ENCODE data around the gene HBD. TPM values are rescaled to one million over a fixed set of nuclear protein-coding genes. Genes with fewer than 3 reads are reported as not detected.

The HBD gene
- total and polyA plus RNA-seq, 9 of the 15 experiments (the other 6 are each of a cell fraction or from before 2014, with no cell fraction given), result 11.8 to 169 (median 36.0) TPM

DNA sequence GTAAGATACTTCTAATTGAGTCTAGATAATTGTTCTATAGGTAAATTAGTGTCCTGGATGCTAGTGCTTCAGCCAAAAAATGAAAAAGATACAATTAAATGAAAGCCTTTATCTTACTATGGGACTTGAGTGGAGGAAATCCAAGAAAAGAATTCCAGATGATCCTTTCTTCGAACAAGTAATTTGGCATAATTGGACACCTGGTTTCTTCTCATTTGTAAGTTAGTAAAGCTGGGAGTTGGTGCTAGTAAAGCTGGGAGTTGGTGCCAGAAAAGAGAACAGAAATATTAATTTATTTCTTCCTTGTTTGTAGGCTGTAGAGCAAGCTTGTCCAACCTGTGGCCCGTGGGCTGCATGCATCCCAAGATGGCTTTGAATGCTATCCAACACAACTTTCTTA, 46.1 kb downstream of the HBD start:
- no peaks in the 10 kb centered on the region for H3K9me1 ChIP-seq (ENCODE audit: control insufficient read depth, insufficient read depth, low read length)
- in situ Hi-C loops (cut with MboI), result no loop called here
- no peak overlapping the region for H3K27ac ChIP-seq (ENCODE audit: extremely low read depth, low read depth, low read length)
- H3K9ac ChIP-seq (ENCODE audit: insufficient read depth in 1 of 2, low read depth in 2 of 2, low read length in 2 of 2), result no peak overlapping the region
- H3K4me3 ChIP-seq, result no peak overlapping the region
- H3K4me1 ChIP-seq (replicated peaks in 1 of 2; ENCODE audit: control insufficient read depth in 2 of 2, insufficient read depth in 2 of 2, low read length in 2 of 2), result no peaks in the 10 kb centered on the region
- H4K20me1 ChIP-seq (replicated peaks; ENCODE audit: control insufficient read depth, insufficient read depth, low read length), result no peaks in the 10 kb centered on the region
- BruUV-seq (replicated peaks), result no TSS peak
- ChIA-PET CTCF (ENCODE audit: low intra/inter-chr PET ratio) (no interaction called here), POLR2A (interaction anchor here (0.6 to 1.2 kb wide), 4 partner anchors 9 to 449 kb away, joined by 3 read pairs; no protein-coding TSS in a partner anchor)
- H3K79me2 ChIP-seq (ENCODE audit: control insufficient read depth, insufficient read depth, low read length), result no peaks in the 10 kb centered on the region
- peak overlapping the region; percentile 4; the same call in 1 of the 2 replicates for H2AFZ ChIP-seq (ENCODE audit: low read depth, low read length)
- H3K36me3 ChIP-seq (ENCODE audit: control insufficient read depth, insufficient read depth, low read length), result no peaks in the 10 kb centered on the region
- intact Hi-C loops (cut with micrococcal nuclease), result no loop called here
- DNase-seq (ENCODE audit: extremely low read depth in 1 of 4, low spot score in 3 of 4), result no peak
- 57% methylated on average over 2 of the region's 2 CpGs for WGBS (ENCODE audit: insufficient coverage, low coverage, missing lambda C conversion rate)
- FAIRE-seq, result no peak
- ATAC-seq, result no peak
- no peak overlapping the region for H3K4me2 ChIP-seq (ENCODE audit: insufficient read depth, low read length)
- H3K9me3 ChIP-seq (replicated peaks; ENCODE audit: control insufficient read depth, insufficient read depth, low read depth, low read length), result no peaks in the 10 kb centered on the region; the same call in 1 of the 2 replicates
- TF ChIP-seq, protein P1, sequence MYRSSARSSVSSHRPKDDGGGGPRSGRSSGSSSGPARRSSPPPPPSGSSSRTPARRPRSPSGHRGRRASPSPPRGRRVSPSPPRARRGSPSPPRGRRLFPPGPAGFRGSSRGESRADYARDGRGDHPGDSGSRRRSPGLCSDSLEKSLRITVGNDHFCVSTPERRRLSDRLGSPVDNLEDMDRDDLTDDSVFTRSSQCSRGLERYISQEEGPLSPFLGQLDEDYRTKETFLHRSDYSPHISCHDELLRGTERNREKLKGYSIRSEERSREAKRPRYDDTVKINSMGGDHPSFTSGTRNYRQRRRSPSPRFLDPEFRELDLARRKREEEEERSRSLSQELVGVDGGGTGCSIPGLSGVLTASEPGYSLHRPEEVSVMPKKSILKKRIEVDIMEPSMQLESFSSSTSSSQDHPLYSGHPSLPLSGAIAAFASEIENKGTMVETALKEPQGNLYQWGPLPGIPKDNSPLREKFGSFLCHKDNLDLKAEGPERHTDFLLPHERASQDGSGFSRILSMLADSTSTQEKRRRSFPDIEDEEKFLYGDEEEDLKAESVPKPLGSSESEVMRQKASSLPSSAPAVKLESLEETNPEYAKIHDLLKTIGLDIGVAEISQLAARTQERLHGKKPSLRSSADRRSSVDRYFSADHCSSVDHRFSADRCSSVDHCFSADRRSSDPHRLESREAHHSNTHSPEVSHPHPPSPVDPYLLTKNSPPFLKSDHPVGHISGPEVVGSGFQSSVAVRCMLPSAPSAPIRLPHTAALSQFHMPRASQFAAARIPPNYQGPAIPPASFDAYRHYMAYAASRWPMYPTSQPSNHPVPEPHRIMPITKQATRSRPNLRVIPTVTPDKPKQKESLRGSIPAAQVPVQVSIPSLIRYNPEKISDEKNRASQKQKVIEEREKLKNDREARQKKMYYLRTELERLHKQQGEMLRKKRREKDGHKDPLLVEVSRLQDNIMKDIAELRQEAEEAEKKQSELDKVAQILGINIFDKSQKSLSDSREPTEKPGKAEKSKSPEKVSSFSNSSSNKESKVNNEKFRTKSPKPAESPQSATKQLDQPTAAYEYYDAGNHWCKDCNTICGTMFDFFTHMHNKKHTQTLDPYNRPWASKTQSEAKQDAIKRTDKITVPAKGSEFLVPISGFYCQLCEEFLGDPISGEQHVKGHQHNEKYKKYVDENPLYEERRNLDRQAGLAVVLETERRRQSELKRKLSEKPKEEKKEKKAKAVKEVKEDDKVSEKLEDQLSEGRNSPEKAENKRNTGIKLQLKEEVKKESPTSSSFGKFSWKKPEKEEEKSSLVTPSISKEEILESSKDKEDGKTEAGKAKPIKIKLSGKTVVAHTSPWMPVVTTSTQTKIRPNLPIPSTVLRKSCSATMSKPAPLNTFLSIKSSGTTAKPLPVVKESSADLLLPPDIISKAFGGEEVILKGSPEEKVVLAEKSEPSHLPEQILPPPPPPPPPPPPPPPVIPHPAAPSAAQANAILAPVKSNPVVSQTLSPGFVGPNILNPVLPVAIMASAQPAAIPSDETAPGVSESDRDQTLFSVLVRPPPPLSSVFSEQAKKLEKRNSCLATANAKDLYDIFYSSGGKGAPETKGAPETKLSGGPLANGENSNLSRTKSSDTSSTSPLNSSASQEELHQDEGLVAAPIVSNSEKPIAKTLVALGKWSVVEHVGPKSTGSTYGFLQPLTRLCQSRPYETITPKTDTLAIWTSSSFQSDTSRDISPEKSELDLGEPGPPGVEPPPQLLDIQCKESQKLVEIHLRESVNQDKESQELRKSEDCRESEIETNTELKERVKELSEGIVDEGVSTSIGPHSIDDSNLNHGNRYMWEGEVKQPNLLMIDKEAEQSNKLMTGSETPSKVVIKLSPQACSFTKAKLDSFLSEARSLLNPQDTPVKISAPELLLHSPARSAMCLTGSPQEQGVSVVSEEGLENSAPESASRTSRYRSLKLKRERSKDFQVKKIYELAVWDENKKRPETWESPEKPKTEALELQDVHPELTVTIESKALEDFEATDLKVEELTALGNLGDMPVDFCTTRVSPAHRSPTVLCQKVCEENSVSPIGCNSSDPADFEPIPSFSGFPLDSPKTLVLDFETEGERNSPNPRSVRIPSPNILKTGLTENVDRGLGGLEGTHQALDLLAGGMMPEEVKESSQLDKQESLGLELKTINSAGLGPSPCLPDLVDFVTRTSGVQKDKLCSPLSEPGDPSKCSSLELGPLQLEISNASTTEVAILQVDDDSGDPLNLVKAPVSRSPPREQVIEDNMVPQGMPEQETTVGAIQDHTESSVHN (IDR thresholded peaks at IDR 0.05; ENCODE audit: borderline replicate concordance in 1 of 2, low read depth in 1 of 2), result no peak
- no peak for TF ChIP-seq ETV1 (tag; conservative IDR thresholded peaks at IDR 0.05; ENCODE audit: low read depth)
- no peak for TF ChIP-seq HNRNPH1 (optimal IDR thresholded peaks at IDR 0.05; ENCODE audit: low read depth, low read length)
- TF ChIP-seq RBM39 (optimal IDR thresholded peaks at IDR 0.05; ENCODE audit: low read depth, low read length), result no peak
- TF ChIP-seq ZNF436 (CRISPR knock-in tag; IDR thresholded peaks at IDR 0.05), result no peak
- TF ChIP-seq RAD51 (IDR thresholded peaks at IDR 0.05; ENCODE audit: borderline replicate concordance, low read depth), result no peak
- TF ChIP-seq OTX1 (CRISPR knock-in tag; IDR thresholded peaks at IDR 0.05), result no peak
- TF ChIP-seq SREBF1 (IDR thresholded peaks at IDR 0.05; ENCODE audit: borderline replicate concordance, low read depth, low read length), result no peak
- TF ChIP-seq ZC3H4 (CRISPR knock-in tag; IDR thresholded peaks at IDR 0.05; ENCODE audit: borderline replicate concordance), result no peak
- no peaks in the 10 kb centered on the region for H3K27me3 ChIP-seq (ENCODE audit: control insufficient read depth in 2 of 2, insufficient read depth in 2 of 2, low read length in 2 of 2)

Measured in K562 (cell line).